ENCODE measurements around the gene YBEY. TPM values are rescaled to one million over a fixed set of nuclear protein-coding genes. Genes with fewer than 3 reads are reported as not detected.

The YBEY gene
- polyA plus RNA-seq, 1 of the 3 experiments (the other 2 are of a cell fraction): 47.5 TPM

DNA sequence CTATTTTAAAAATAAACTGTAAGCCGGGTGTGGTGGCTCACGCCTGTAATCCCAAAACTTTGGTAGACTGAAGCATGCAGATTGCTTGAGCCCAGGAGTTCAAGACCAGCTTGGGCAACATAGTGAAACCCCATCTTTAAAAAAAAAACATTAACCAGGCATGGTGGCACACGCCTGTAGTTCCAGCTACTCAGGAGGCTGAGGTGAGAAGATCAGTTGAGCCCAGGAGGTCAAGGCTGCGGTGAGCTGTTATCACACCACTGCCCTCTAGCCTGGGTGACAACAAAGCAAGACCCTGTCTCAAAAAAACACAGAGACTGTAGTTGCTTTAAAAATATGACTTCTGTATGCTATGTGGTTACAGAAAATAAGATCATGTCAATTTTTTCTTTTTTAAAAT lies 33.3 kb upstream of the YBEY start:
- H3K9ac ChIP-seq: no peak overlapping the region
- H3K4me3 ChIP-seq (ENCODE audit: low read depth in 2 of 2, low read length in 1 of 2): no peak overlapping the region
- no peaks in the 10 kb centered on the region for H3K9me3 ChIP-seq
- H3K4me2 ChIP-seq: no peak overlapping the region
- H3K9me2 ChIP-seq: no peaks in the 10 kb centered on the region
- TF ChIP-seq NFIC (IDR thresholded peaks at IDR 0.05; ENCODE audit: borderline replicate concordance) (no peak), TCF12 (IDR thresholded peaks at IDR 0.05) (no peak), SMC3 (IDR thresholded peaks at IDR 0.05; ENCODE audit: low read depth, low read length) (no peak), JUND (IDR thresholded peaks at IDR 0.05) (no peak), RCOR1 (IDR thresholded peaks at IDR 0.05; ENCODE audit: low read length) (no peak), ELF1 (IDR thresholded peaks at IDR 0.05) (no peak)
- TF ChIP-seq, protein P1, sequence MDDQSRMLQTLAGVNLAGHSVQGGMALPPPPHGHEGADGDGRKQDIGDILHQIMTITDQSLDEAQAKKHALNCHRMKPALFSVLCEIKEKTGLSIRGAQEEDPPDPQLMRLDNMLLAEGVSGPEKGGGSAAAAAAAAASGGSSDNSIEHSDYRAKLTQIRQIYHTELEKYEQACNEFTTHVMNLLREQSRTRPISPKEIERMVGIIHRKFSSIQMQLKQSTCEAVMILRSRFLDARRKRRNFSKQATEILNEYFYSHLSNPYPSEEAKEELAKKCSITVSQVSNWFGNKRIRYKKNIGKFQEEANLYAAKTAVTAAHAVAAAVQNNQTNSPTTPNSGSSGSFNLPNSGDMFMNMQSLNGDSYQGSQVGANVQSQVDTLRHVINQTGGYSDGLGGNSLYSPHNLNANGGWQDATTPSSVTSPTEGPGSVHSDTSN (IDR thresholded peaks at IDR 0.05): no peak
- peaks cover 9% of the 10 kb centered on the region for H3F3A ChIP-seq (replicated peaks; ENCODE audit: insufficient read depth)
- WGBS (ENCODE audit: low lambda C conversion rate): 95% methylated on average over 4 of the region's 4 CpGs
- H3K36me3 ChIP-seq (replicated peaks in 1 of 2; ENCODE audit: control insufficient read depth in 1 of 2, insufficient read depth in 2 of 2, low read length in 1 of 2): peaks cover 70 to 71% of the 10 kb centered on the region in 2 experiments
- H3K79me2 ChIP-seq (ENCODE audit: insufficient read depth): no peaks in the 10 kb centered on the region
- CTCF ChIA-PET: interaction anchor here (1.6 kb wide), 1 partner anchor 109 kb away, joined by 3 read pairs; no protein-coding TSS in a partner anchor
- H3K4me1 ChIP-seq (ENCODE audit: control insufficient read depth in 1 of 2, insufficient read depth in 2 of 2, low read depth in 1 of 2, low read length in 1 of 2): no peaks in the 10 kb centered on the region; a peak in 1 of 4 replicates
- no peaks in the 10 kb centered on the region for H4K20me1 ChIP-seq (ENCODE audit: insufficient read depth)
- H3K27ac ChIP-seq (ENCODE audit: low read depth in 2 of 2, low read length in 1 of 2): no peak overlapping the region
- POLR2A ChIA-PET: no interaction called here
- no peak for DNase-seq
- no peaks in the 10 kb centered on the region for H3K27me3 ChIP-seq (ENCODE audit: insufficient read depth)
- H2AFZ ChIP-seq (ENCODE audit: low read depth): no peak overlapping the region

DNA sequence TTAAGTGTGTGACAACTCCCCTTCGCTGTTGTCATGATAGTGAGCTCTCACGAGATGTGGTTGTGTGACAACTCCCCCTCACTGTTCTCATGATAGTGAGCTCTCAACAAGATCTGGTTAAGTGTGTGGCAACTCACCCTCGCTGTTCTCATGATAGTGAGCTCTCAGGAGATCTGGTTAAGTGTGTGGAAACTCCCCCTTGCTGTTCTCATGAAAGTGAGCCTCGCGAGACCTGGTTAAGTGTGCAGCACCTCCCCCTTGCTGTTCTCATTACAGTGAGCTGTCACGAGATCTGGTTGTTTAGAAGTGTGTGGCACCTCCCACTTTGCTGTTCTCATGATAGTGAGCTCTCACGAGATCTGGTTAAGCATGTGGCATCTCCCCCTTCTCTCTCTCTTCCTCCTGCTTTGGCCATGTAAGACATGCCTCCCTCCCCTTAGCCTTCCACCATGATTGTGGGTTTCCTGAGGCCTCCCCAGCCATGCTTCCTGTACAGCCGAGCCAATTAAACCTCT lies 32.5 kb upstream of the YBEY start:
- Histone ChIP-seq H3K9me2 (no peaks in the 10 kb centered on the region), H3K36me3 (replicated peaks in 1 of 2; ENCODE audit: control insufficient read depth in 1 of 2, insufficient read depth in 2 of 2, low read length in 1 of 2) (peaks cover 70% of the 10 kb centered on the region in 2 experiments), H3K9ac (no peak overlapping the region), H3K79me2 (ENCODE audit: insufficient read depth) (no peaks in the 10 kb centered on the region), H3K27ac (ENCODE audit: low read depth in 2 of 2, low read length in 1 of 2) (no peak overlapping the region), H3K27me3 (ENCODE audit: insufficient read depth) (no peaks in the 10 kb centered on the region), H2AFZ (ENCODE audit: low read depth) (no peak overlapping the region), H3K9me3 (no peaks in the 10 kb centered on the region), H4K20me1 (ENCODE audit: insufficient read depth) (no peaks in the 10 kb centered on the region), H3K4me1 (ENCODE audit: control insufficient read depth in 1 of 2, insufficient read depth in 2 of 2, low read depth in 1 of 2, low read length in 1 of 2) (no peaks in the 10 kb centered on the region), H3F3A (replicated peaks; ENCODE audit: insufficient read depth) (peaks cover 9% of the 10 kb centered on the region), H3K4me2 (no peak overlapping the region), H3K4me3 (ENCODE audit: low read depth in 2 of 2, low read length in 1 of 2) (no peak overlapping the region)
- TF ChIP-seq JUND (IDR thresholded peaks at IDR 0.05) (no peak), POLR2AphosphoS5 (IDR thresholded peaks at IDR 0.05; ENCODE audit: low read depth, low read length) (no peak), ELF1 (IDR thresholded peaks at IDR 0.05) (no peak), FOXM1 (IDR thresholded peaks at IDR 0.05; ENCODE audit: low read depth) (no peak), FOXJ3 (CRISPR knock-in tag; IDR thresholded peaks at IDR 0.05) (no peak), RAD21 (IDR thresholded peaks at IDR 0.05; ENCODE audit: low read length) (no peak), CHD2 (IDR thresholded peaks at IDR 0.05; ENCODE audit: low read length, partially characterized antibody) (no peak), NRF1 (IDR thresholded peaks at IDR 0.05; ENCODE audit: low read depth, low read length) (no peak), EZH2phosphoT487 (IDR thresholded peaks at IDR 0.05; ENCODE audit: borderline replicate concordance, low read depth) (no peak), TAF1 (IDR thresholded peaks at IDR 0.05; ENCODE audit: borderline replicate concordance, low read depth, low read length) (no peak)
- TF ChIP-seq, protein P2, sequence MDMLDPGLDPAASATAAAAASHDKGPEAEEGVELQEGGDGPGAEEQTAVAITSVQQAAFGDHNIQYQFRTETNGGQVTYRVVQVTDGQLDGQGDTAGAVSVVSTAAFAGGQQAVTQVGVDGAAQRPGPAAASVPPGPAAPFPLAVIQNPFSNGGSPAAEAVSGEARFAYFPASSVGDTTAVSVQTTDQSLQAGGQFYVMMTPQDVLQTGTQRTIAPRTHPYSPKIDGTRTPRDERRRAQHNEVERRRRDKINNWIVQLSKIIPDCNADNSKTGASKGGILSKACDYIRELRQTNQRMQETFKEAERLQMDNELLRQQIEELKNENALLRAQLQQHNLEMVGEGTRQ (IDR thresholded peaks at IDR 0.05; ENCODE audit: borderline replicate concordance, low read depth, low read length): no peak
- WGBS (ENCODE audit: low lambda C conversion rate): 90% methylated on average over 8 of the region's 8 CpGs
- POLR2A ChIA-PET: no interaction called here
- CTCF ChIA-PET: interaction anchor here (1.1 to 1.3 kb wide), 3 partner anchors 20 to 23 kb away, joined by 3 read pairs; no protein-coding TSS in a partner anchor
- no peak for DNase-seq
